ENCODE results near the gene SLC9A1. TPM values are rescaled to one million over a fixed set of nuclear protein-coding genes. Genes with fewer than 3 reads are reported as not detected.

SLC9A1 gene
- total RNA-seq, 1 experiment from 2014 or later = 21.7 TPM

- H3K4me3 ChIP-seq (replicated peaks in 1 of 2; ENCODE audit: low read depth in 1 of 2, low read length in 2 of 2) = no peak overlapping the region
- ChIA-PET POLR2A (interaction anchor here (7.4 kb wide), 1 partner anchor 11 kb away, joined by 61 read pairs; the partner anchor contains the start of gene SLC9A1), CTCF (interaction anchor here (0.6 to 1.9 kb wide), 2 partner anchors 10 to 544 kb away, joined by 3 to 6 read pairs; partner anchors contain the start of gene SLC9A1), RAD21 (ENCODE audit: low non-redundant PET in 1 of 2, low total read pairs in 2 of 2, uncharacterized antibody in 2 of 2, unreplicated experiment in 2 of 2) (interaction anchor here in 1 of 2 experiments (0.6 kb wide), 1 partner anchor 49 kb away, joined by 3 read pairs; no protein-coding TSS in a partner anchor)
- H3K4me2 ChIP-seq (ENCODE audit: low read length) = peak overlapping the region; percentile 28; the same call in 1 of the 2 replicates
- DNase-seq (ENCODE audit: low read depth, low spot score) = no peak
- H3K36me3 ChIP-seq (ENCODE audit: control insufficient read depth in 1 of 2, insufficient read depth in 2 of 2, low read length in 2 of 2) = no peaks in the 10 kb centered on the region; a peak in 1 of 4 replicates
- no peaks in the 10 kb centered on the region for H4K20me1 ChIP-seq (ENCODE audit: insufficient read depth)
- no peak for TF ChIP-seq ZNF274 (IDR thresholded peaks at IDR 0.05; ENCODE audit: low read depth, low read length)
- no peak for TF ChIP-seq JUND (IDR thresholded peaks at IDR 0.05)
- TF ChIP-seq TCF7L2 (IDR thresholded peaks at IDR 0.05; ENCODE audit: borderline replicate concordance, extremely low read depth, insufficient read depth, insufficient read length) = no peak
- TF ChIP-seq YY1 (IDR thresholded peaks at IDR 0.05; ENCODE audit: extremely low read depth, insufficient replicate concordance, low read depth, low read length) = no peak
- TF ChIP-seq ELF1 (IDR thresholded peaks at IDR 0.05; ENCODE audit: borderline replicate concordance, low read depth) = no peak
- TF ChIP-seq POLR2A (IDR thresholded peaks at IDR 0.05; ENCODE audit: borderline replicate concordance, extremely low read depth, insufficient read depth, insufficient read length) = no peak
- no peak for TF ChIP-seq POLR2AphosphoS5 (IDR thresholded peaks at IDR 0.05; ENCODE audit: low read depth, low read length)
- no peak for TF ChIP-seq EGR1 (IDR thresholded peaks at IDR 0.05; ENCODE audit: low read depth)
- no peak for TF ChIP-seq ZFX (IDR thresholded peaks at IDR 0.05)
- TF ChIP-seq, protein P1, sequence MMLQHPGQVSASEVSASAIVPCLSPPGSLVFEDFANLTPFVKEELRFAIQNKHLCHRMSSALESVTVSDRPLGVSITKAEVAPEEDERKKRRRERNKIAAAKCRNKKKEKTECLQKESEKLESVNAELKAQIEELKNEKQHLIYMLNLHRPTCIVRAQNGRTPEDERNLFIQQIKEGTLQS (IDR thresholded peaks at IDR 0.05) = no peak
- no peak for TF ChIP-seq SIN3A (IDR thresholded peaks at IDR 0.05; ENCODE audit: low read depth)
- no peak for TF ChIP-seq RAD21 (IDR thresholded peaks at IDR 0.05; ENCODE audit: low read depth)
- no peak for TF ChIP-seq EZH2 (IDR thresholded peaks at IDR 0.05)
- TF ChIP-seq, protein P2, sequence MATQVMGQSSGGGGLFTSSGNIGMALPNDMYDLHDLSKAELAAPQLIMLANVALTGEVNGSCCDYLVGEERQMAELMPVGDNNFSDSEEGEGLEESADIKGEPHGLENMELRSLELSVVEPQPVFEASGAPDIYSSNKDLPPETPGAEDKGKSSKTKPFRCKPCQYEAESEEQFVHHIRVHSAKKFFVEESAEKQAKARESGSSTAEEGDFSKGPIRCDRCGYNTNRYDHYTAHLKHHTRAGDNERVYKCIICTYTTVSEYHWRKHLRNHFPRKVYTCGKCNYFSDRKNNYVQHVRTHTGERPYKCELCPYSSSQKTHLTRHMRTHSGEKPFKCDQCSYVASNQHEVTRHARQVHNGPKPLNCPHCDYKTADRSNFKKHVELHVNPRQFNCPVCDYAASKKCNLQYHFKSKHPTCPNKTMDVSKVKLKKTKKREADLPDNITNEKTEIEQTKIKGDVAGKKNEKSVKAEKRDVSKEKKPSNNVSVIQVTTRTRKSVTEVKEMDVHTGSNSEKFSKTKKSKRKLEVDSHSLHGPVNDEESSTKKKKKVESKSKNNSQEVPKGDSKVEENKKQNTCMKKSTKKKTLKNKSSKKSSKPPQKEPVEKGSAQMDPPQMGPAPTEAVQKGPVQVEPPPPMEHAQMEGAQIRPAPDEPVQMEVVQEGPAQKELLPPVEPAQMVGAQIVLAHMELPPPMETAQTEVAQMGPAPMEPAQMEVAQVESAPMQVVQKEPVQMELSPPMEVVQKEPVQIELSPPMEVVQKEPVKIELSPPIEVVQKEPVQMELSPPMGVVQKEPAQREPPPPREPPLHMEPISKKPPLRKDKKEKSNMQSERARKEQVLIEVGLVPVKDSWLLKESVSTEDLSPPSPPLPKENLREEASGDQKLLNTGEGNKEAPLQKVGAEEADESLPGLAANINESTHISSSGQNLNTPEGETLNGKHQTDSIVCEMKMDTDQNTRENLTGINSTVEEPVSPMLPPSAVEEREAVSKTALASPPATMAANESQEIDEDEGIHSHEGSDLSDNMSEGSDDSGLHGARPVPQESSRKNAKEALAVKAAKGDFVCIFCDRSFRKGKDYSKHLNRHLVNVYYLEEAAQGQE (IDR thresholded peaks at IDR 0.05; ENCODE audit: low read depth) = no peak
- no peak for TF ChIP-seq FOSL1 (IDR thresholded peaks at IDR 0.05; ENCODE audit: low read depth)
- peaks cover 74% of the 10 kb centered on the region for H3K79me2 ChIP-seq (ENCODE audit: insufficient read depth, low read length)
- no peak overlapping the region for H2AFZ ChIP-seq (ENCODE audit: low read depth, low read length, poor library complexity, severe bottlenecking)
- no peaks in the 10 kb centered on the region for H3K9me2 ChIP-seq (ENCODE audit: insufficient read depth)
- peaks cover 60 to 69% of the 10 kb centered on the region in 2 experiments for H3K4me1 ChIP-seq (ENCODE audit: control insufficient read depth in 1 of 2, insufficient read depth in 2 of 2, low read length in 2 of 2)
- no peak for ATAC-seq
- no peak overlapping the region for H3K27ac ChIP-seq (ENCODE audit: low read depth, low read length)
- H3K9ac ChIP-seq (ENCODE audit: low read length) = no peak overlapping the region
- BruUV-seq (replicated peaks) = no TSS peak
- no peaks in the 10 kb centered on the region for H3K9me3 ChIP-seq (ENCODE audit: control insufficient read depth in 1 of 2, insufficient read depth in 1 of 2, low read depth in 1 of 2, low read length in 2 of 2)
- no peaks in the 10 kb centered on the region for H3K27me3 ChIP-seq (ENCODE audit: insufficient read depth, low read length)
- intact Hi-C loops (cut with micrococcal nuclease) = no loop called here
These were observed 10.7 kb downstream of the SLC9A1 start for GRCh38 chr1:27144049-27144748.
